NCI-H2171 (cell line): ENCODE data around the gene SMYD5.

Source experiments
- DNase-seq: peaks from one replicate; lab custom pipeline; 2025; lab: John Stamatoyannopoulos, UW

SMYD5 gene

GRCh38 chr2:73205611-73206010 is 8.4 kb upstream of the SMYD5 start:
- no peak for DNase-seq

GRCh38 chr2:73208258-73208657 is 5.8 kb upstream of the SMYD5 start:
- no peak for DNase-seq

DNA sequence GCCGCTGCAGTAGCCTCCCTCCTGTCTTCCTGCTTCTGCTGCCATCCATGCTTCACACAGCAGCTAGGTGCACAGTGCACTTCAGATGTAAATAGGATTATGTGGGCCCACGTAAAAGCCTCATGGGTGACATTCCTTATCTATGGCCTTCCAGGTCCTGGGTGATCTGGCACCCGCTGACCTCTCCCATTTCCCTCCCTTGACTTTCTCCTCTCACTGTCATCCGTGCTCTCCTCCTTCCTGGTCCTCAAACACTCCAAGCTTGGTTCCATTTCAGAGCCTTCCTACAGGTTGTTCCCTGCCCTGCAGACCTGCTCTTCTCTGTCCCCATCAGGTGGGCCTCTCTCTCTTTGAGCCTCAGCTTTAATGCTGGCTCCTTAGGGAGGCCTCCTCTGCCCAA is 4.0 kb upstream of the SMYD5 start:
- no peak for DNase-seq

DNA sequence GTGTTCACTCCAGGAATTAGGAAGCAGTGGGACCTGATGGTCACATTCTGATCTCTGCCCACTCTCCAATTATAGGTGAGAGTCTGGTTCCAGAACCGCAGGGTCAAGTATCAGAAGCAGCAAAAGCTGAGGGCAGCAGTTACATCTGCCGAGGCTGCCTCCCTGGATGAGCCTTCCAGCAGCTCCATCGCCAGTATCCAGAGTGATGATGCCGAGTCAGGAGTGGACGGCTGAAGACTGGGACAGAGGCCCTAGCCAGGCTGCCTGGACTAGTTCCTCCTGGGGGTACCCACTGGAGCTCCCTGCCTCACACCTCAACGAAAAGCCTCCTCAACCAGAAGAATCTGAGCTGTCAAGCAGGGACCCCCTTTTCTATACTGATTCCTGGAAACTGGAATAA is 3.3 kb upstream of the SMYD5 start:
- no peak for DNase-seq

DNA sequence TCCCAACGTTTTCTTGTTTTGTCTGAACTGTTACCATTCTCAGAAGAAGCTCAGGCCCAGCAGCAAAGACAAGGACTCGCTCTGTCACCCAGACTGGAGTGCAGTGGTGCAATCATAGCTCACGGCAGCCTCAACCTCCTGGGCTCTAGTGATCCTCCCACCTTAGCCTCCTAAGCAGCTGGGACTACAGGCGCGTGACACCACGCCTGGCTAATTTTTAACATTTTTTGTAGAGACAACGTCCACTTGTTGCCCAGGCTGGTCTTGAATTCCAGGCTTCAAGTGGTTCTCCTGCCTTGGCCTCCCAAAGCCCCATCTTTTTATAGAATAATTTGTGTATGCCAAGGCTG is 2.0 kb upstream of the SMYD5 start:
- no peak for DNase-seq

GRCh38 chr2:73212448-73213176 is 1.4 kb upstream of the SMYD5 start:
- DNase-seq, result peak; percentile 63

GRCh38 chr2:73215254-73215653 is 1.2 kb downstream of the SMYD5 start:
- no peak for DNase-seq

DNA sequence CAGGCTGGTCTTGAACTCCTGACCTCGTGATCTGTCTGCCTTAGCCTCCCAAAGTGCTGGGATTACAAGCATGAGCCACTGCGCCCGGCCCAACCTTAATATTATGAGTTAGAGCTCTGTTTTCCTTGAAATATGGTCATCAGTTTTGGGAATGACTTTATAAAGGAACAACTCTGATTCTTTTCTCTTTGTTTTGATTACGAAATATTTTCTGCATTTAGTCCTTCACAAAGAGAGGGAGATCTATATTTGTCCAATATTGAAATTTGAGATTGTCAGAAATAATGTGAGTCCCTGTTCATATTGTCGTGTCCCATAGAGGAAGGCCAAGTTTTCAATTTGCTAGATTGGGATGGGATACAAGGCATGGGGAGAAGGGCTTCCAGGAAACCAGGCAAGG is 3.1 kb downstream of the SMYD5 start:
- DNase-seq, result no peak

- DNase-seq, result no peak
Measured at GRCh38 chr2:73217826-73218225, 3.8 kb downstream of the SMYD5 start.

- DNase-seq, result no peak
Measured at GRCh38 chr2:73218298-73218697, 4.3 kb downstream of the SMYD5 start.

DNA sequence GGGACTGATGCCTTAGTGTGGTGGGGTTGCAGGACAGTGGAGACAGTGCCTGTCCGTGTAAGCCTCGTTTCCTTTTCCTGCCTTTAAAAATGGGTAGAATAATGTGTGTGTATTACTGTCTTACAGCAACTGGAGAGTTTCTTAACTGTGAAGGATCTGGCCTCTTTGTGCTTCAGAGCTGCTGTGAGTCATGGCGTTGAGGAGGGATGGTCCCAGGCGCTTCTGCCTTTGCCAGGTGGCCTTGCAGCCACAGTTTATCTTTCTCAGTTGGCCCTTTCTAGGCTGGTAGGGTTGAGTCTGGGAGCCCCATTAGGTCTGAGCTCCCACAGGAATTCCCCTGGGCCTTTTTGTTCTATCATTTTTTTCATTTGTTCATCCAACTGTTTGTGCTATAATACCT is 9.8 kb downstream of the SMYD5 start:
- DNase-seq, result no peak

GRCh38 chr2:73225513-73226360 is 11.7 kb downstream of the SMYD5 start:
- DNase-seq, result no peak

GRCh38 chr2:73227086-73227485 is 13.0 kb downstream of the SMYD5 start:
- no peak for DNase-seq

DNA sequence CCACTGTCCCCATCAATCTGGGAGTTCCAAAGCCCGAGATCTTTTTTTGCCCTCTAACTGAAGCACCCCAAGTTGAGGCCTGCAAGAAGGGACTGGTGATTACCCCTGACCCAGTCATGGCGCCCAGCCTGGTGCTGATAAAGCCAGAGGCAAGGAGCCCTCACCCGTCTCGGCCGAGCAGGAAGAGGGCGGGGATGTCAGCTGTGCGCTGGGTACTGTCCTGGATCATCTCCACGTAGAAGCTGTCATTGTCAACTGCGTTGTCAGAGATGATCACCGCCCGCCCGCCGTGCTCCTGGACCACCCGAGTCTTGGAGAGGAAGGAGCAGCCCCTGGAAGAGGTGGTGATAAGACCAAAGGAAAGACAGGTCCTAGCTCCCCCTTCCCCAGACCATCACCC is 14.6 kb downstream of the SMYD5 start:
- DNase-seq, result no peak

- DNase-seq, result no peak
Measured at GRCh38 chr2:73232403-73233153, 18.5 kb downstream of the SMYD5 start.

GRCh38 chr2:73233154-73233931 is 19.3 kb downstream of the SMYD5 start, which contains the start of gene PRADC1:
Gene PRADC1 (minus strand): TSS chr2:73233239. CDS start chr2:73233160, 79 bp downstream.
- peak; percentile 98 for DNase-seq

DNA sequence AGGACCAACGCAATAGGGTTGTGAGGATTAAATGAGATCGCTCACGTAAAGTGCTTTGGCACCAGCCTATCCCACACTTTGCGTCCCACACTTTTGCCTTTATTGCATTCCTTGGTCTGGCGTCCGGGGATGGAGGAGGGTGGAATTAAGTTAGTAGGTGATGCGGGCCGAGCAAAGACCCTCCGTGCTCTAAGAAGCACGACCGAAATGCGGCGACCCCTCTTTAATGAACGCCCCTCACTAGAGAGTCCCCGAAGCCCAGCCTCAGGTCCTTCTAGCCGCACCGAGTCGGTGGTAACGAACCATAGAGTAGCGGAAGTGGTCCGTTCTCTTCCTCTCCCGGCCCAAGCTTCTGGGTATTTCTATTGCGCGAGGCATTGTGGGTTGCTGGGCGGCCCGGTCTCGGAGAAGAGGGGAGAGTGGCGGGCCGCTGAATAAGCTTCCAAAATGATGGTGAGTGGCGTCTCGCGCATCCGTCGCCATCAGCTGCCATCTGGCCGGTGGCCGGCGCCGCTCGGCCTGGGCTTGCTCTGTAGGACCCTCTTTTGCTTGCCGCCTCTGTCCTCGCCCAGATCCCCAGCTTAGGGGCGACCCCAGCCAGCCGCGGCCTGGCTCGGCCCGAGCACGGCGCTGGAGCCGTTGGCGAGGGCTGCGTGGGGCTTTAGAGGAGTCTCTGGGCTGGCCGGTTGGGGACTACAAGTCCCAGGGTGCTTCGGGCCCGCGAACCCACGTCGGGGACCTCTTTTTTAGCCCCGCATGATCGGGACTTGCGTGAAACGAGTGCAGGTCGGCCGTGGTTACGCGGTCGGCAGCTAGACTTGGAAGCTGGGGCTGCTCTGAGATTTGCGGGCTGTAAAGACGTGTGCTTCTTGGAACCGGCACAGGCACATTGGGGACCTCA is 20.1 kb downstream of the SMYD5 start, which contains the start of gene CCT7:
CCT7 (plus strand) TSS at position 377 of the 901 bp plus-strand sequence; CDS start at position 448, 71 bp downstream.
- DNase-seq, result peak; percentile 93

DNA sequence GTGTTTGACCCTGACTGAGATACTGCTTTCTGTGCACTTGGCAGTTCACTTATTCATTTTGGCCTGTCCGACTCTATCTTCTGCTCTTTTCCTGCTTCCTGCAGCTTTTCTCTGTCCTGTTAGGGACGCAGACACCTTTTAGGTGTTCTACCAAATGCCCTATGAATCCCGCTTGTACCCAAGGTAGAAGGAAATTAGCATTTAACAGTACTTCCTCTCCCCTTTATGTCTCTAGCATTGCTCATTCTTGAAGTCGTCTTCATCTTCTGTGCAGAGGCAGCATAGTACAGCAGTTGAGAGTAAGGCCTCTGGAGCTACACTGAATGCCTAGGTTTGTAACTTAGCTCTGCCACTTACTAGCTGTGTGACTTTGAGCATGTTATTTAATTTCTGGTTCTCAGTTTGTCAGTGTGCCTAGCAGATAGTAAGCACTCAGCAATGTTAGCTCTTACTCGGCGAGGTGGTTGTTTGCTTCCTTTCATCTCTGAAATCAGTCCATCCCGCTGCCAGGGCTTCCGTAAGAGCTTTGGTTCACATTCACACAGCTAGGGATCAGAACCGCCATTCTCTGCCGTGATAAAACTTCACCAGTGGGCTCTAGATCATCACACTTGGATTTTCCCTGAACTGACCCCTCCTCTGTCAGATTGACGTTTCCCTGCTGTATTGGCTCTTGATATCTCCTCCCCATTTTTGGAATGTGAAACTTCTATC is 21.4 kb downstream of the SMYD5 start:
- DNase-seq, result no peak

DNA sequence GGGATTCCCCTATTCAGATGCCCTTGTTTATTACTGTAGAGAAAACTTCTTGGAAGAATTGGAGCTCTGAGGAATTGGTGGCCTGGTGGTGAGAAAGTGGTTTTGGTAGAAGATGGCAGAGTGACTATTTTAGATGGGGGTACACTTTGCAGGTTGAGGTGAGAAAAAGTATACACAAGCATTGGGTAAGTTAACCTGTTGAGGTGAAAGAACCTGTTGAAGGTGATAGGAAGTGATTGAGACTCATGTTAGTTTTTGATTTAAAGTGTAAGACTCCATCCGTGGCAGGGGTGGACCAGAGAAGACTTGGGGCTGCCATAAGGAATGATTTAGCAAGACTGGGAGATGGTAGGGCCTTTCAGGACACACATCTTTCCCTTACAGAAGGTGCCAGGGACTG is 23.1 kb downstream of the SMYD5 start:
- DNase-seq, result no peak

- no peak for DNase-seq
Measured at GRCh38 chr2:73238149-73238548, 24.1 kb downstream of the SMYD5 start.
